Endothelial cell (in vitro differentiated cells): ENCODE measurements around the gene SH3RF3. TPM values are rescaled to one million over a fixed set of nuclear protein-coding genes. Genes with fewer than 3 reads are reported as not detected.

Experiments used
- DNase-seq: peaks from one replicate; pipeline ENCODE4 v3.0.0; 2021; ENCODE audit warnings: low spot score
- H3K27ac Mint-ChIP-seq: one replicate; pipeline ENCODE4 v1.8.0; 2021; ENCODE audit warnings: mixed read lengths, inconsistent platforms; ENCODE audit not compliant: unreplicated experiment
- H3K27me3 Mint-ChIP-seq: one replicate; pipeline ENCODE4 v1.8.0; 2021; ENCODE audit warnings: mild to moderate bottlenecking, moderate library complexity, mixed read lengths, inconsistent platforms; ENCODE audit not compliant: unreplicated experiment
- H3K36me3 Mint-ChIP-seq: one replicate; pipeline ENCODE4 v1.8.0; 2021; ENCODE audit warnings: mild to moderate bottlenecking, low read depth, mixed read lengths, inconsistent platforms; ENCODE audit not compliant: unreplicated experiment
- H3K4me1 Mint-ChIP-seq: one replicate; pipeline ENCODE4 v1.8.0; 2021; ENCODE audit warnings: mild to moderate bottlenecking, mixed read lengths, inconsistent platforms; ENCODE audit not compliant: unreplicated experiment
- H3K4me3 Mint-ChIP-seq: one replicate; pipeline ENCODE4 v1.8.0; 2021; ENCODE audit warnings: mild to moderate bottlenecking, mixed read lengths, inconsistent platforms; ENCODE audit not compliant: unreplicated experiment
- H3K9me3 Mint-ChIP-seq: one replicate; pipeline ENCODE4 v1.8.0; 2021; ENCODE audit warnings: mixed read lengths, inconsistent platforms; ENCODE audit not compliant: unreplicated experiment
- CTCF ChIP-seq: fragments of 200-600 bp; sonication (generic); IDR thresholded peaks from one replicate; pipeline ENCODE4 v1.5.0; 2021; ENCODE audit warnings: antibody characterized with exemption; ENCODE audit not compliant: unreplicated experiment
- total RNA-seq: library from RNA; stranded (reverse); fragmentation: NEBNext Ultra II Directional; extraction: Animal tissue kit (Norgen Biotek cat#: 25700); gene quantifications from one replicate; pipeline ENCODE4 v1.2.1, GENCODE V29; 2021; ENCODE audit not compliant: unreplicated experiment

SH3RF3 gene
- total RNA-seq, 1 donor from 2014 or later = 12.8 TPM

- Mint-ChIP-seq H3K27me3 (peaks cover 3% of the 10 kb centered on the region), H3K4me3 (no peak overlapping the region), H3K27ac (peak overlapping the region; percentile 87), H3K4me1 (peaks cover 45% of the 10 kb centered on the region), H3K9me3 (no peaks in the 10 kb centered on the region), H3K36me3 (no peaks in the 10 kb centered on the region)
- DNase-seq = peak; percentile 38
- TF ChIP-seq CTCF = peak; percentile 54
These were observed 204.6 kb downstream of the SH3RF3 start for GRCh38 chr2:109333414-109334210.

GRCh38 chr2:109335631-109336176 is 206.7 kb downstream of the SH3RF3 start:
- peak overlapping the region; percentile 4 for H3K27ac Mint-ChIP-seq
- no peak overlapping the region for H3K4me3 Mint-ChIP-seq
- peaks cover 3% of the 10 kb centered on the region for H3K36me3 Mint-ChIP-seq
- H3K9me3 Mint-ChIP-seq = no peaks in the 10 kb centered on the region
- H3K4me1 Mint-ChIP-seq = peaks cover 42% of the 10 kb centered on the region
- H3K27me3 Mint-ChIP-seq = peaks cover 3% of the 10 kb centered on the region
- DNase-seq = no peak
- TF ChIP-seq CTCF = no peak

GRCh38 chr2:109336296-109336695 is 207.3 kb downstream of the SH3RF3 start:
- Mint-ChIP-seq H3K36me3 (peaks cover 5% of the 10 kb centered on the region), H3K4me3 (no peak overlapping the region), H3K27me3 (peaks cover 3% of the 10 kb centered on the region), H3K4me1 (peaks cover 42% of the 10 kb centered on the region), H3K9me3 (no peaks in the 10 kb centered on the region), H3K27ac (no peak overlapping the region)
- no peak for DNase-seq
- no peak for TF ChIP-seq CTCF

GRCh38 chr2:109337221-109337620 is 208.2 kb downstream of the SH3RF3 start:
- H3K36me3 Mint-ChIP-seq = peaks cover 5% of the 10 kb centered on the region
- no peak for DNase-seq

More at GRCh38 chr2:109337221-109337620, 208.2 kb downstream of the SH3RF3 start:
- no peak for TF ChIP-seq CTCF
- Mint-ChIP-seq H3K9me3 (no peaks in the 10 kb centered on the region), H3K27me3 (peaks cover 3% of the 10 kb centered on the region), H3K27ac (no peak overlapping the region), H3K4me1 (peaks cover 41% of the 10 kb centered on the region), H3K4me3 (no peak overlapping the region)
